ENCODE results near the gene TIMP3. TPM values are rescaled to one million over a fixed set of nuclear protein-coding genes. Genes with fewer than 3 reads are reported as not detected.
"Not testable (repeated sequence)": the region's sequence is repeated elsewhere in the genome, so short reads cannot be mapped to it uniquely, and the experiment has no call there.

The TIMP3 gene
- total and polyA plus RNA-seq, 10 donors, result 19.7 to 689 (median 367) TPM

DNA sequence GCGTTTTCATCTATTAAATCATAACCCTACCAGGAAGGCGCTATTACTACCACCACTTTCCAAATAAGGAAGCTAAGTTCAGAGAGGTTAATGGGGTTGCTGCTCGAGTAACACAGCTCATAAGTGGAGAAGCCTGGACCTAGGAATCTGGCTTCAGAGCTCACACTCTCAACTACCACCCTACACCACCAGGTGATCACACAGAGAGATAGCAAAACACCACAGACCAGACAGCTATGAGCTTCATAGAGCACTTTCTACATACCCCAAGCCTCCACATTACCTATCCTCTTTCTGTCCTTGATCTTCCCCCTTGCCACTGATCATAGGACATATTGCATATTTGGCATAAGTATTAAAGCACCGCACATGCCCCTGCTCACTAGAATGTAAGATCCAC, 65.4 kb downstream of the TIMP3 start:
- no peaks in the 10 kb centered on the region for H3K27me3 ChIP-seq (replicated peaks in 1 of 7)
- H3K36me3 ChIP-seq, result peaks cover 0 to 8% (median 0%) of the 10 kb centered on the region in 6 donors
- DNase-seq, result no peak
- H3K4me1 ChIP-seq, result no peaks in the 10 kb centered on the region
- WGBS, 5 donors, result 66 to 89% (median 76%) methylated on average over 4 of the region's 4 CpGs
- H3K9me3 ChIP-seq, result no peaks in the 10 kb centered on the region
- no peak overlapping the region for H3K27ac ChIP-seq
- TF ChIP-seq, protein P1, sequence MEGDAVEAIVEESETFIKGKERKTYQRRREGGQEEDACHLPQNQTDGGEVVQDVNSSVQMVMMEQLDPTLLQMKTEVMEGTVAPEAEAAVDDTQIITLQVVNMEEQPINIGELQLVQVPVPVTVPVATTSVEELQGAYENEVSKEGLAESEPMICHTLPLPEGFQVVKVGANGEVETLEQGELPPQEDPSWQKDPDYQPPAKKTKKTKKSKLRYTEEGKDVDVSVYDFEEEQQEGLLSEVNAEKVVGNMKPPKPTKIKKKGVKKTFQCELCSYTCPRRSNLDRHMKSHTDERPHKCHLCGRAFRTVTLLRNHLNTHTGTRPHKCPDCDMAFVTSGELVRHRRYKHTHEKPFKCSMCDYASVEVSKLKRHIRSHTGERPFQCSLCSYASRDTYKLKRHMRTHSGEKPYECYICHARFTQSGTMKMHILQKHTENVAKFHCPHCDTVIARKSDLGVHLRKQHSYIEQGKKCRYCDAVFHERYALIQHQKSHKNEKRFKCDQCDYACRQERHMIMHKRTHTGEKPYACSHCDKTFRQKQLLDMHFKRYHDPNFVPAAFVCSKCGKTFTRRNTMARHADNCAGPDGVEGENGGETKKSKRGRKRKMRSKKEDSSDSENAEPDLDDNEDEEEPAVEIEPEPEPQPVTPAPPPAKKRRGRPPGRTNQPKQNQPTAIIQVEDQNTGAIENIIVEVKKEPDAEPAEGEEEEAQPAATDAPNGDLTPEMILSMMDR (IDR thresholded peaks at IDR 0.05 in 8 of 11, conservative IDR thresholded peaks at IDR 0.05 in 3 of 11), result no peak
- TF ChIP-seq POLR2A (IDR thresholded peaks at IDR 0.05), result no peak
- no peak for TF ChIP-seq POLR2AphosphoS5 (IDR thresholded peaks at IDR 0.05)
- H3K4me3 ChIP-seq, result no peak overlapping the region
- intact Hi-C loops (cut with DNase I; ENCODE audit: low total_unique reads), result no loop called here

GRCh38 chr22:32868946-32869345, 67.4 kb downstream of the TIMP3 start:
- Histone ChIP-seq H3K9me3 (no peaks in the 10 kb centered on the region), H3K27ac (no peak overlapping the region), H3K27me3 (replicated peaks in 1 of 7) (no peaks in the 10 kb centered on the region), H3K4me3 (no peak overlapping the region), H3K4me1 (no peaks in the 10 kb centered on the region), H3K36me3 (no peaks in the 10 kb centered on the region)
- no peak for TF ChIP-seq POLR2A (IDR thresholded peaks at IDR 0.05)
- no peak for DNase-seq
- intact Hi-C loops (cut with DNase I; ENCODE audit: low total_unique reads), result no loop called here
- WGBS, 5 donors, result 71 to 87% (median 80%) methylated on average over 6 of the region's 6 CpGs

DNA sequence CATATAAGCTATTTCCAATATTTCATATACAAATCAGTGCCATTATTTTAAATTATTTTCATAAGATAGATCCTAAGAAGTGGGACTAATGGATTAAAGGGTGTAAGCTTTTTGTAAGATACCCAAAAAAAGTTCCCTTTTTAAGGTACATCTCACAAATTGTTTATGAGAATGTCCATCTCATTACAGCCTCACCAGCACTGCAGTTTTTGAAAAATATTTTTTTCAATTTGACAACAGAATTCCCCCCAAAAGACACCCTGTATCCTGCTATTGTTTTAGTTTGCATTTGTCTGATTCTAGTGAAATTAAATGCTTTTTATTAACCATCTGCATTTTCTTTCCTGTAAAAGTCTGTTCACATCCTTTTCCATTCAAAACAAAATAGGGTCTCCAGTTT, 69.0 kb downstream of the TIMP3 start:
- Histone ChIP-seq H3K4me3 (no peak overlapping the region), H3K36me3 (no peaks in the 10 kb centered on the region), H3K9me3 (no peaks in the 10 kb centered on the region), H3K27me3 (replicated peaks in 1 of 7) (no peaks in the 10 kb centered on the region), H3K4me1 (peaks cover 0 to 7% (median 0%) of the 10 kb centered on the region in 6 donors), H3K27ac (no peak overlapping the region)
- TF ChIP-seq POLR2A (IDR thresholded peaks at IDR 0.05), result no peak
- TF ChIP-seq, protein P1 (IDR thresholded peaks at IDR 0.05 in 8 of 11, conservative IDR thresholded peaks at IDR 0.05 in 3 of 11), result no peak
- no peak for TF ChIP-seq POLR2AphosphoS5 (IDR thresholded peaks at IDR 0.05)
- intact Hi-C loops (cut with DNase I; ENCODE audit: low total_unique reads), result no loop called here
- DNase-seq, result no peak

- H3K27me3 ChIP-seq (replicated peaks in 1 of 7); DNase-seq; H3K4me3 ChIP-seq; intact Hi-C loops (cut with DNase I; ENCODE audit: low total_unique reads); H3K36me3 ChIP-seq; H3K9me3 ChIP-seq; H3K4me1 ChIP-seq; H3K27ac ChIP-seq: not testable (repeated sequence)
- 79 to 88% (median 82%) methylated on average over 5 of the region's 5 CpGs for WGBS, 5 donors
These were observed 72.1 kb downstream of the TIMP3 start for GRCh38 chr22:32873604-32874003.

GRCh38 chr22:32874385-32874784, 72.9 kb downstream of the TIMP3 start:
- DNase-seq, result no peak
- TF ChIP-seq, protein P1 (IDR thresholded peaks at IDR 0.05 in 8 of 11, conservative IDR thresholded peaks at IDR 0.05 in 3 of 11), result no peak
- 78 to 90% (median 83%) methylated on average over 4 of the region's 4 CpGs for WGBS, 5 donors
- Histone ChIP-seq H3K4me1 (peaks cover 0 to 7% (median 0%) of the 10 kb centered on the region in 6 donors), H3K9me3 (no peaks in the 10 kb centered on the region), H3K27ac (no peak overlapping the region), H3K36me3 (no peaks in the 10 kb centered on the region), H3K4me3 (no peak overlapping the region), H3K27me3 (replicated peaks in 1 of 7) (peaks cover 0 to 5% (median 0%) of the 10 kb centered on the region in 7 donors)
- intact Hi-C loops (cut with DNase I; ENCODE audit: low total_unique reads), result no loop called here

Data from spleen (tissue), 11 donors.